Measurements from ENCODE around the gene ZFAND6.
"Not testable (repeated sequence)": the region's sequence is repeated elsewhere in the genome, so short reads cannot be mapped to it uniquely, and the experiment has no call there.

The ZFAND6 gene

GRCh38 chr15:80095511-80095910 lies 36.0 kb downstream of the ZFAND6 start:
- DNase-seq: no peak

- no peak for DNase-seq
Observed at GRCh38 chr15:80095969-80096368, 36.5 kb downstream of the ZFAND6 start.

- no peak for DNase-seq
Observed at GRCh38 chr15:80098341-80098740, 38.9 kb downstream of the ZFAND6 start.

GRCh38 chr15:80099241-80099640 lies 39.8 kb downstream of the ZFAND6 start:
- no peak for DNase-seq

GRCh38 chr15:80099662-80100061 lies 40.2 kb downstream of the ZFAND6 start:
- not testable (repeated sequence) for DNase-seq

GRCh38 chr15:80100247-80100646 lies 40.8 kb downstream of the ZFAND6 start:
- DNase-seq: no peak

- no peak for DNase-seq
Observed at GRCh38 chr15:80105193-80105592, 45.7 kb downstream of the ZFAND6 start.

- DNase-seq: no peak
Observed at GRCh38 chr15:80105595-80105994, 46.1 kb downstream of the ZFAND6 start.

GRCh38 chr15:80106051-80106450 lies 46.6 kb downstream of the ZFAND6 start:
- no peak for DNase-seq

- no peak for DNase-seq
Observed at GRCh38 chr15:80107204-80107603, 47.7 kb downstream of the ZFAND6 start.

GRCh38 chr15:80107774-80108173 lies 48.3 kb downstream of the ZFAND6 start:
- no peak for DNase-seq

GRCh38 chr15:80109388-80109787 lies 49.9 kb downstream of the ZFAND6 start:
- DNase-seq: no peak

- no peak for DNase-seq
Observed at GRCh38 chr15:80110920-80111319, 51.4 kb downstream of the ZFAND6 start.

GRCh38 chr15:80114114-80114513 lies 54.6 kb downstream of the ZFAND6 start:
- no peak for DNase-seq

- no peak for DNase-seq
Observed at GRCh38 chr15:80115021-80115420, 55.5 kb downstream of the ZFAND6 start.

- DNase-seq: no peak
Observed at GRCh38 chr15:80118956-80119355, 59.5 kb downstream of the ZFAND6 start.

GRCh38 chr15:80120636-80121035 lies 61.2 kb downstream of the ZFAND6 start:
- no peak for DNase-seq

GRCh38 chr15:80121546-80121945 lies 62.1 kb downstream of the ZFAND6 start:
- no peak for DNase-seq

GRCh38 chr15:80123034-80123433 lies 63.6 kb downstream of the ZFAND6 start:
- no peak for DNase-seq

GRCh38 chr15:80127253-80127652 lies 67.8 kb downstream of the ZFAND6 start:
- not testable (repeated sequence) for DNase-seq

GRCh38 chr15:80127911-80128310 lies 68.4 kb downstream of the ZFAND6 start:
- DNase-seq: no peak

- no peak for DNase-seq
Observed at GRCh38 chr15:80132382-80132781, 72.9 kb downstream of the ZFAND6 start.

GRCh38 chr15:80136854-80137253 lies 77.4 kb downstream of the ZFAND6 start:
- no peak for DNase-seq

GRCh38 chr15:80138961-80139360 lies 79.5 kb downstream of the ZFAND6 start:
- no peak for DNase-seq

- no peak for DNase-seq
Observed at GRCh38 chr15:80140909-80141308, 81.4 kb downstream of the ZFAND6 start.

All from right kidney (tissue), 1 donor.